ENCODE data around the gene CPA3. TPM values are rescaled to one million over a fixed set of nuclear protein-coding genes. Genes with fewer than 3 reads are reported as not detected.
A peak's percentile ranks its signal among the peaks of the same experiment; 100 is the strongest.

The CPA3 gene
- total RNA-seq, 1 experiment from 2014 or later, result not detected

- H3K4me3 ChIP-seq (ENCODE audit: low read depth, low read length, poor library complexity, severe bottlenecking), result no peak overlapping the region
- H3K9me3 ChIP-seq (ENCODE audit: low read depth, low read length, poor library complexity, severe bottlenecking), result no peaks in the 10 kb centered on the region
- ChIA-PET CTCF (no interaction called here), POLR2A (ENCODE audit: low non-redundant PET) (no interaction called here)
- peak overlapping the region; percentile 82 for H3K27ac ChIP-seq (ENCODE audit: low read depth, low read length, poor library complexity, severe bottlenecking)
- no TSS peak for BruUV-seq (replicated peaks)
- intact Hi-C loops (cut with micrococcal nuclease; ENCODE audit: unreplicated experiment), result no loop called here
- TF ChIP-seq EZH2 (IDR thresholded peaks at IDR 0.05; ENCODE audit: borderline replicate concordance, low read depth, low read length, poor library complexity, severe bottlenecking) (no peak), CTCF (conservative IDR thresholded peaks at IDR 0.05; ENCODE audit: low read depth, low read length) (no peak)
- peak; percentile 25 for DNase-seq (ENCODE audit: low spot score)
- H3K36me3 ChIP-seq (ENCODE audit: insufficient read depth, low read length, poor library complexity, severe bottlenecking), result no peaks in the 10 kb centered on the region
- no peaks in the 10 kb centered on the region for H3K27me3 ChIP-seq (replicated peaks; ENCODE audit: insufficient read depth, low read depth, low read length, poor library complexity)
- H3K4me1 ChIP-seq (ENCODE audit: insufficient read depth, low read length, poor library complexity, severe bottlenecking), result peaks cover 15% of the 10 kb centered on the region
These were observed 37.9 kb downstream of the CPA3 start for GRCh38 chr3:148903022-148903442.

- intact Hi-C loops (cut with micrococcal nuclease; ENCODE audit: unreplicated experiment), result no loop called here
- BruUV-seq (replicated peaks), result no TSS peak
- Histone ChIP-seq H3K9me3 (ENCODE audit: low read depth, low read length, poor library complexity, severe bottlenecking) (no peaks in the 10 kb centered on the region), H3K36me3 (ENCODE audit: insufficient read depth, low read length, poor library complexity, severe bottlenecking) (no peaks in the 10 kb centered on the region), H3K4me1 (ENCODE audit: insufficient read depth, low read length, poor library complexity, severe bottlenecking) (peaks cover 15% of the 10 kb centered on the region), H3K4me3 (ENCODE audit: low read depth, low read length, poor library complexity, severe bottlenecking) (no peak overlapping the region), H3K27ac (ENCODE audit: low read depth, low read length, poor library complexity, severe bottlenecking) (no peak overlapping the region), H3K27me3 (replicated peaks; ENCODE audit: insufficient read depth, low read depth, low read length, poor library complexity) (no peaks in the 10 kb centered on the region)
- ChIA-PET POLR2A (ENCODE audit: low non-redundant PET) (no interaction called here), CTCF (interaction anchor here (0.7 kb wide), 1 partner anchor 1289 kb away, joined by 5 read pairs; no protein-coding TSS in a partner anchor)
- no peak for DNase-seq (ENCODE audit: low spot score)
- TF ChIP-seq CTCF (conservative IDR thresholded peaks at IDR 0.05; ENCODE audit: low read depth, low read length), result no peak
- no peak for TF ChIP-seq EZH2 (IDR thresholded peaks at IDR 0.05; ENCODE audit: borderline replicate concordance, low read depth, low read length, poor library complexity, severe bottlenecking)
These were observed 38.8 kb downstream of the CPA3 start for GRCh38 chr3:148903941-148904340.

GRCh38 chr3:148906667-148907066 is 41.6 kb downstream of the CPA3 start:
- BruUV-seq (replicated peaks), result no TSS peak
- H3K27me3 ChIP-seq (replicated peaks; ENCODE audit: insufficient read depth, low read depth, low read length, poor library complexity), result no peaks in the 10 kb centered on the region
- H3K9me3 ChIP-seq (ENCODE audit: low read depth, low read length, poor library complexity, severe bottlenecking), result no peaks in the 10 kb centered on the region
- CTCF ChIA-PET, result no interaction called here
- intact Hi-C loops (cut with micrococcal nuclease; ENCODE audit: unreplicated experiment), result no loop called here
- H3K36me3 ChIP-seq (ENCODE audit: insufficient read depth, low read length, poor library complexity, severe bottlenecking), result no peaks in the 10 kb centered on the region
- no peak overlapping the region for H3K27ac ChIP-seq (ENCODE audit: low read depth, low read length, poor library complexity, severe bottlenecking)
- TF ChIP-seq CTCF (conservative IDR thresholded peaks at IDR 0.05; ENCODE audit: low read depth, low read length) (no peak), EZH2 (IDR thresholded peaks at IDR 0.05; ENCODE audit: borderline replicate concordance, low read depth, low read length, poor library complexity, severe bottlenecking) (no peak)
- H3K4me3 ChIP-seq (ENCODE audit: low read depth, low read length, poor library complexity, severe bottlenecking), result no peak overlapping the region
- POLR2A ChIA-PET (ENCODE audit: low non-redundant PET), result no interaction called here
- no peak for DNase-seq (ENCODE audit: low spot score)
- peaks cover 15% of the 10 kb centered on the region for H3K4me1 ChIP-seq (ENCODE audit: insufficient read depth, low read length, poor library complexity, severe bottlenecking)
